ELR (cell line): ENCODE data around the gene PTPRN2.
"Not testable (repeated sequence)": the region's sequence is repeated elsewhere in the genome, so short reads cannot be mapped to it uniquely, and the experiment has no call there.

Experiments used
- DNase-seq: peaks from one replicate; pipeline ENCODE4 v3.0.0-alpha.2; 2015; ENCODE audit warnings: low read depth

PTPRN2 gene

GRCh38 chr7:157676456-157677255 is 911.0 kb downstream of the PTPRN2 start:
- no peak for DNase-seq

GRCh38 chr7:157676001-157676400 is 911.6 kb downstream of the PTPRN2 start:
- no peak for DNase-seq

GRCh38 chr7:157675427-157675927 is 912.1 kb downstream of the PTPRN2 start:
- DNase-seq, result no peak

- no peak for DNase-seq
Observed at GRCh38 chr7:157674715-157675426, 912.8 kb downstream of the PTPRN2 start.

GRCh38 chr7:157674027-157674714 is 913.5 kb downstream of the PTPRN2 start:
- DNase-seq, result no peak

GRCh38 chr7:157673573-157673972 is 914.0 kb downstream of the PTPRN2 start:
- no peak for DNase-seq

- DNase-seq, result no peak
Observed at GRCh38 chr7:157671358-157672255, 916.0 kb downstream of the PTPRN2 start.

GRCh38 chr7:157670490-157671357 is 916.9 kb downstream of the PTPRN2 start:
- no peak for DNase-seq

- no peak for DNase-seq
Observed at GRCh38 chr7:157669768-157670351, 917.8 kb downstream of the PTPRN2 start.

GRCh38 chr7:157668884-157669767 is 918.5 kb downstream of the PTPRN2 start:
- DNase-seq, result no peak

- no peak for DNase-seq
Observed at GRCh38 chr7:157668221-157668883, 919.3 kb downstream of the PTPRN2 start.

GRCh38 chr7:157667731-157668130 is 919.9 kb downstream of the PTPRN2 start:
- no peak for DNase-seq

GRCh38 chr7:157667261-157667660 is 920.4 kb downstream of the PTPRN2 start:
- no peak for DNase-seq

GRCh38 chr7:157666530-157667040 is 921.0 kb downstream of the PTPRN2 start:
- DNase-seq, result no peak

- not testable (repeated sequence) for DNase-seq
Observed at GRCh38 chr7:157665634-157665988, 922.0 kb downstream of the PTPRN2 start.

GRCh38 chr7:157664871-157665633 is 922.6 kb downstream of the PTPRN2 start:
- DNase-seq, result no peak

- no peak for DNase-seq
Observed at GRCh38 chr7:157664034-157664433, 923.6 kb downstream of the PTPRN2 start.
